Dedifferentiated amniotic fluid mesenchymal stem cell (primary cell): Measurements from ENCODE around the gene SH3PXD2A.

ENCODE experiments used
- DNase-seq: peaks from one replicate; pipeline ENCODE4 v3.0.0-alpha.2; 2016; ENCODE audit errors: extremely low spot score

The SH3PXD2A gene

GRCh38 chr10:103545366-103545765 is 310.0 kb downstream of the SH3PXD2A start:
- no peak for DNase-seq

- no peak for DNase-seq
Observed at GRCh38 chr10:103544657-103545310, 310.6 kb downstream of the SH3PXD2A start.
